NCI-H1930 (cell line): ENCODE data around the gene INSM1.
"Not testable (repeated sequence)": the region's sequence is repeated elsewhere in the genome, so short reads cannot be mapped to it uniquely, and the experiment has no call there.

Experiments
- DNase-seq, 2 experiments: peaks; one replicate each; lab custom pipeline; 2025; lab: John Stamatoyannopoulos, UW

The INSM1 gene

DNA sequence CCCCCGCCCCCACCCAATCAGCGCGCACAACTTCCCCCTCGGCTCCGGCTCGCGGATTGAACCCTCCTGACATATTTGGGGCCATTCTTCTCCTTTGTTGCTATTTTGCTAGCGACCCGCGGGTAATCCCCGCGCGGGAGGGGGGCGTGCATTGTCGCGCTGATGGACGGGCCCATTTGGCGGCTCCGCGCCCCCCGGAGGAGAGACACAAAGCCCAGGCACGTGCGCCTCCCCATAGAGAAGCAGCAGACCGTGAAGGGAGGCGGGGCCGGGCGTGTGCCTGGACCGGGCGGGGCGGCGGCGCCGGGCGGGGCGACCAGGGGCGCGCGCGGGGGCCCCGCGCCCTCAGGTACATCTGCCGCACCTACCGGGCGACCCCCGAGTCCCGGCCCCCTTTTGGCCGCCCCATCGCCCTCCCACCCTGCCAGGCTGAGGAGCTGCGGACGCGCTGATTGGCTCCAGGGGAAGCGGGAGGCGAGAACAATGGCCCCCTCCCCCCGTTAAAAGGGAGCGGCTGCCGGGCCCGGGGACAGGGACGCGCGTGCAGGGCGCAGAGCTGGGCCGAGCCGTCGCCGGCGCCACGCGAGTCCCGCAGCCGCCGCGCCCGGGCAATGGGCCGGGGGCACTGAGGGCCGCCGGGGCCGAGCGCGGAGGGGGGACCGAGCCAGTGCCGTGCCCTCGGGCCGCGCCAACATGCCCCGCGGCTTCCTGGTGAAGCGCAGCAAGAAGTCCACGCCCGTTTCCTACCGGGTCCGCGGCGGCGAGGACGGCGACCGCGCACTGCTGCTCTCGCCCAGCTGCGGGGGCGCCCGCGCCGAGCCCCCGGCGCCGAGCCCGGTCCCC lies at the start of gene INSM1:
INSM1 (plus strand) TSS at position 530 of the 843 bp plus-strand sequence; CDS start at position 694, 164 bp downstream.
- peak; percentile 98 to 99 for DNase-seq

DNA sequence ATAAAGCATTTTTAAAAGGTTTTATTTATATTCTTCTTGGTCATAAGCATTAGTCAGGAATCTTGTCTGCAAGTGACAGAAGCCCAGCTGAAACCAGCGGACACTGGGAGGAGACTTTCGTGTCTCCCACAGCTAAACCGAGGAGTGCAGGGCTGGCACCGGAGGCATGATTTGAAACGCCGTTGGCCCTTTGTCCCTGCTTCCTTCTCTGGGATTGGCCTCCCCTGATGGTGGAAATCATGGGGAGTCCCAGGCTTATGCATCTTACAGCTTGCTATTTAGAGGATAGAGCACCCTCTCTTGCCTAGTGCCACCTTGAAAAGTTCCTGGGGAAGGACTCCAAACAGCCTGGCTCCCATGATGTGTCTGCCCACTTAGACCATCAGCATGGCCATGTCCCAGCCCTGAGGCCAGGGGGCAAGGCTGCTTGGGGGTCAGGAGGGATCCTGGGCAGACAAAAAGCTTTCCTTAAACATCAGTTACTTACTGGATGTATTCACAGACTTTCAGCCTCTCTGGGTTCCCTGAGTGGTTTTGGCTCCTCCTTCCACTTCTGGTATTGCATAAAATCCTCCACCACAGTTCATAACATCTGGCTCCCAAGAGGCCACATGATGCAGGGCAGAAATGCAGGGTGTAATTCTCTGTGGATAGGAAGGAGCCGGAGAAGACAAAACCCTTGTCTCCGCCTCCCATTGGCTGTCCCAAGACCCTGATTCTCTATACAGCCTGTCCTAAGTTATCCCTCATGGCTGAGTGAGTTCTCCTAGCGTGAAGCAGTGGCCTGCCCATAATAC lies 49.3 kb upstream of the INSM1 start:
- no peak for DNase-seq

DNA sequence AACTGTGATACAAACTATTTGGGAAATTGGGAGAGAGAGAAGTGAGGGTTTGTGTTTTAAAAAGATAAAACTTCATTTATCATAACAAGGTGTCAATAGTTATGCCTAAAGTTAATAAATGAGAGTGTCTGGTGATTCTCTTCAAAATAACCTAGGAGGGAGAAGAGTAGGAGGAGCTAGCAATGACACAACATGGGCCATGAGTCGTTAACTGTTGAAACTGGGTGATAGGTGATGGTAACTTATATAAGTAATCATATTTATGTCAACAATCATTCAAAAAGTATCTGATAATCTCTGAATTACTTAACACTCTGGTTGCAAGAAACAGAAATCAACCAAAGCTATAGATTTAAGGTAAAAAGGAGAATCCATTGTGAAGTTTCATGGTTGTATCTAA lies 46.8 kb upstream of the INSM1 start:
- no peak for DNase-seq

DNA sequence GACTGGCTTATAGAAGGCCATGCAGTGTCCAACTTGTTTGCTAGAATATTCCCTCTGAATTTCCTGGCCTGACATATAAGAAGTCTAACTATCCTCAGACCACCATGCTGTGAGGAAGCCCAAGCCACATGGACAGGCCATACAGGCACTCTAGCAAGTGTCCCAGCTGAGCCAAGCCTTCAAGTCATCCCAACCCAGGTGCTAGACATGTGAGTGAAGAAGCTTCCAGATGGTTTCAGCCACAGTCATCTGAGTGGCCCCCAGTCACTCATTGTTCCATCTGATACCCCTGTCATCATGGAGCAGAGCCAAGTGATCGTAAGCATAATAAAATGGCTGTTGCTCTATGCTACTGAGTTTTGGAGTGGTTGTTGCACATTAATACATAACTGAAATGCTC lies 46.0 kb upstream of the INSM1 start:
- no peak for DNase-seq

- DNase-seq = no peak
Observed at GRCh38 chr20:20322912-20323311, 45.0 kb upstream of the INSM1 start.

DNA sequence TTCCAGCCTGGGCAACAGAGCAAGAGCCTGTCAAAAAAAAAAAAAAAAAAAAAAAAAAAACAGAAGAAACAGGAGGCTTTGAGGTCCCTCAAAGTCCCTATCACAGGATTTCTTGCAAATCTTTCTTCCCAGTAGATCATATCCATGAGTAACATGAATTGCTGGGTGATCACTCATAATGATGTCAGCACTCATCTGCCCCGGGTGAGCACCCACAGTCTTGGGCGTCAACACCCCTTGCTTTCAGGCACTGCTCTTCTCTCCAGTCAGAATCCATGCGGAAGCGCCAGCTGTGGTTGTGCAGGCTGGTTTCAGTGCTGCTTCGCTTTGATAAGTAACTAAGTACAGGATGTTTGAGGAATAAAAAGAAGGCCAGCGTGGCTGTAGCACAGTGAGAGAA lies 40.2 kb upstream of the INSM1 start:
- DNase-seq = no peak

DNA sequence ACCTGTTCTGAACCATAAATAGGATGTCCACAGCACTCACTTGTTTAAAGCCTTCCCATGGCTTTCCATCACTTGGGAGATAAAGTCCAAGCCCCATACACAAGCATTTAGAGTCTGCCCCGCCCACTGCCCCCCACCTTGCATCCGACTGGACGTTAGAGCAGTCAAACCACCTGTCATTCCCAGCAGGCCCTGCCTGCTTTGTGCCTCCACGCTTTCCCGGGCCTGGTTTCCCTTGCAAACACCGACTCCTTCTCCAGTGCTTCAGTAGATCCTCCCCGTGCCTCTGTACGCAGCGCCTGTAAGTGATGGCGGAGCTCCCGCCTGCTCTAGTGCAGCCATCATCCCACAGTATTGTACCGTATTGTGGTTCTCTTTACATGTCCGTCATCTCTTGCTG lies 38.3 kb upstream of the INSM1 start:
- no peak for DNase-seq

GRCh38 chr20:20331156-20331555 lies 36.7 kb upstream of the INSM1 start:
- DNase-seq = no peak

DNA sequence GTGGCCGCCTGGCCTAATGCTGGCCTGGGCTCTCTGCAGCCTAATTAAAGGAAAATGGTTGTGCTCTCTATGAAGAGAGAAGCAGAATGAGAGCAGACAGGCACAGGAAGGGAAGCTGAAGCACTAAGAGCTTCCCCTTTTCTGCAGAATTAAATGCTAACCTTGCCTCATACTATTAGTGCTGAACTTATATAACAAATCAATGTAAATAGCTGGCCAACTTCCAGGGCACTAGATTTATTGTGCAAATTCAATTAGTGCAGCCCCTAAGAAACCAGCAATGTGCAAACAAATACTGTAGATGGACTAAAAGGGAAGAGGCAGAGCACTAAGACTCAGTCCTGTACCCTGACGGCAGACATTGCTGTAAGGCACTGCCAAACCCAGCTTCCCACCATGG lies 36.1 kb upstream of the INSM1 start:
- DNase-seq = no peak

DNA sequence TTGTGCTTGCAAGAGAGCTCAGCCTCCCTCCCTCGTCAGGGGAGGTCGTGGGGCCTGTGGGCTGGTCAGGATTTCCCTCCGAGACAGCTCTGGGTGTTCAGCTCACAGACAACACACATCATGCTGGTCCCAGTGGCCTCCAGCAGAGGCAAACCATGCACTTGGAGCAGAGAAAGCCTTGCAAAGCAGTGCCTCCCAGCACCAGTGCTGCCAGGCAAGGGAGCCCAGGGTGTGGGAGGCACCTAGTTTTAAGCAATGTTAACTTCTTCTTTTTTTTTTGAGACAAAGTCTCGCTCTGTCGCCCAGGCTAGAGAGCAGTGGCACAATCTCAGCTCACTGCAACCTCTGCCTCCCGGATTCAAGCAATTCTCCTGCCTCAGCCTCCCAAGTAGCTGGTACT lies 34.0 kb upstream of the INSM1 start:
- DNase-seq = no peak

- no peak for DNase-seq
Observed at GRCh38 chr20:20334489-20334888, 33.4 kb upstream of the INSM1 start.

GRCh38 chr20:20338133-20338730 lies 29.7 kb upstream of the INSM1 start:
- DNase-seq = no peak

GRCh38 chr20:20340443-20340842 lies 27.5 kb upstream of the INSM1 start:
- no peak for DNase-seq

DNA sequence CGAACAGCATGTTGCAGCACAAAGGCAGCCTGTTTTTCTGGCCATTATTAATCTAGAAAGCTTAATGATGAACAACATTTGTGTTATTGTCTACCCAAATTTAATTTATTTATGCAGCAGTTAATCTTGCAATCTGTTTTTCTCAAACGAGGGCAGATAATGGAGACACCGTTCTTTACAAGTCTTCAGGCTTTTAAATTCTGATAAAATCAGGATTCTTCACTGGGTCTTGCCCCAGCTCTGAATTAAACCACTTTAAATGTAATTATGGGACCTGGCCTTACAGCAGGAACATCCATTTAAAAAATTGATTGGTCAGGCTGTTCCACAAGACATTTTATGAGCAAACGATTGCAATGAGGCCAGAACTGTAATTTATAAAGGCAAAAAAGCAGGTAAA lies 26.5 kb upstream of the INSM1 start:
- DNase-seq = no peak

DNA sequence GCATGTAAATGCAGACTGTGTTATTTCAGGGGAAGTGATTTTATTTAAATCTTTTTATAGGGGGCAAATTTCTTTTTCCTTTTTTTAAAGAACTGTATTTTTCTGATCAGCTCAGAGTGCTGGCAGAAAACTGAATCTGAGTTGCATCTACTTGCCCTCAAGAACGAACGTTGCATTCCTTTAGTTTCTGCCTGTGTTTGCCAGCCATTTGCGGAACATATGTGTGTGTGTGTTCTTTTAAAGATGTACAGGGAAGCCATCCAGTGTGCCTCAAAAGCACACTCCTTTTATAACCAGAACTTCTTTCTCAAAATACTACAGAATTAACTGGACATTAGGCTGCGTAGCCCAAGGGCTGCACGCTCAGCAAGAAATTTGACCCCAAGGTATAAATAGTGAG lies 25.8 kb upstream of the INSM1 start:
- DNase-seq = no peak

GRCh38 chr20:20343932-20344331 lies 24.0 kb upstream of the INSM1 start:
- DNase-seq = no peak

GRCh38 chr20:20344476-20344875 lies 23.4 kb upstream of the INSM1 start:
- DNase-seq = no peak

DNA sequence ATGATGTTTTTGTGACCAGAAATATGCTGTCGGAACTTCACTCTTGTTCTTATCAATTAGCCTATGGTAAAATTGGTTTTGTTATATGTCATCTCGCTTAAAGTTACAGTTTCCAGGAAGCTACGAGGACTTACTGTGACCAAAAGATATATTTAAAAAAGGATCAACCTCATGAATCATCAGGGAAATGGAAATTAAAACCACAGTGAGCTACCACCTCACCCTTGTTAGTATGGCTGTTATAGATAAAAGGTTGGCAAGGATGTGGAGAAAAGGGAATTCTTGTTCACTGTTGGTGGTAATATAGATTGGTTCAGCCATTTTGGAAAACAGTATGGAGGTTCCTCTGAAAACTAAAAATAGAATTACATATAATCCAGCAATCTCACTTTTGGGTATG lies 14.3 kb upstream of the INSM1 start:
- no peak for DNase-seq

- not testable (repeated sequence) for DNase-seq
Observed at GRCh38 chr20:20355503-20355902, 12.4 kb upstream of the INSM1 start.

DNA sequence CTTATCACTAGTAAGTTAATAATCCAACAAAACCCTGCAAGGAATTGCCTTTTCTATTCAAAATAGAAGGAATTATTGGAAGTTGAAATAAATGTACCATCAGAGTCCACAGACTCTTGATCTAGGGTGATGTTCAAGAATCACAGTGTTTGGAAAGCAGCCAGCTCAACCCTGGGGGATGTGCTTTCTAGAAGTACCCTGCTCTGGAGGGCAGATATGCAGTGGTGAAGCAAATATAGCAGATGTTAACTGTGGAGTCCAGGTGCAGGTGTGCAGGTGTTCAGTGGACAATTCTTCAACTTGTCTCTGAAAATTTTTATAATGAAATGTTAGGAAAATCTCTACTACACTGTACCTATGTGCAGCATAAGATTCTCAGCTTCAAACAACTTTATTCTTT lies 9.1 kb upstream of the INSM1 start:
- peak in 1 of 2 experiments; percentile 27 for DNase-seq

GRCh38 chr20:20359628-20360027 lies 8.3 kb upstream of the INSM1 start:
- DNase-seq = no peak

- DNase-seq = peak; percentile 50 to 68
Observed at GRCh38 chr20:20360464-20360863, 7.4 kb upstream of the INSM1 start.
